IMR-90 (cell line): ENCODE data around the gene UBE3C. TPM values are rescaled to one million over a fixed set of nuclear protein-coding genes. Genes with fewer than 3 reads are reported as not detected.

Experiments
- ATAC-seq: fragments of 200-7000 bp; cut with Tn5 transposase; 2 replicates; pipeline ENCODE4 v1.9.1; 2020; ENCODE audit warnings: low read depth, mild to moderate bottlenecking, moderate library complexity
- BruUV-seq: library from RNA; stranded (reverse); fragments of 400-500 nt; replicated peaks from 2 replicates; lab custom pipeline; 2021; lab: Mats Ljungman, UMichigan
- CTCF ChIA-PET: fragments of 300-600 bp; formaldehyde crosslinking; extraction: SDS; loops from one replicate; lab custom pipeline; 2021; ENCODE audit warnings: antibody characterized with exemption; lab: Yijun Ruan, JAX
- POLR2A ChIA-PET: fragments of 300-600 bp; sonication (Branson Sonifier 250); formaldehyde crosslinking; loops from one replicate; lab custom pipeline; 2022; ENCODE audit warnings: antibody characterized with exemption; ENCODE audit not compliant: unreplicated experiment; lab: Charles Lee
- DNase-seq: peaks from one replicate; pipeline ENCODE4 v3.0.0; 2013
- H2AFZ ChIP-seq: replicated peaks from 2 replicates; pipeline ENCODE3; 2013; ENCODE audit warnings: low read length, mild to moderate bottlenecking; ENCODE audit not compliant: poor library complexity
- H2AK5ac ChIP-seq: 2 replicates; pipeline ENCODE4 v1.6.1; 2013; ENCODE audit warnings: low read depth, low read length, inconsistent platforms
- H2AK9ac ChIP-seq: replicated peaks from 2 replicates; pipeline ENCODE3; 2013; ENCODE audit warnings: mild to moderate bottlenecking, low read depth, low read length, moderate library complexity; ENCODE audit not compliant: poor library complexity
- H2BK120ac ChIP-seq: 2 replicates; pipeline ENCODE4 v1.6.1; 2013; ENCODE audit warnings: low read depth, low read length, inconsistent platforms
- H2BK15ac ChIP-seq: 3 replicates; pipeline ENCODE4 v1.6.1; 2013; ENCODE audit warnings: low read depth, low read length, inconsistent platforms
- H2BK20ac ChIP-seq: 2 replicates; pipeline ENCODE4 v1.6.1; 2013; ENCODE audit warnings: low read depth, mild to moderate bottlenecking, inconsistent platforms, low read length, moderate library complexity
- H2BK5ac ChIP-seq: 2 replicates; pipeline ENCODE4 v1.6.1; 2013; ENCODE audit warnings: mild to moderate bottlenecking, low read depth, low read length, inconsistent platforms; ENCODE audit not compliant: poor library complexity, severe bottlenecking
- H3K14ac ChIP-seq: replicated peaks from 2 replicates; pipeline ENCODE4 v1.6.1; 2013; ENCODE audit warnings: low read depth, low read length, inconsistent platforms
- H3K18ac ChIP-seq: 2 replicates; pipeline ENCODE4 v1.6.1; 2013; ENCODE audit warnings: low read depth, low read length, control low read depth
- H3K23ac ChIP-seq: 2 replicates; pipeline ENCODE4 v1.6.1; 2013; ENCODE audit warnings: low read depth, low read length, inconsistent platforms
- H3K27ac ChIP-seq: 2 replicates; pipeline ENCODE4 v1.5.1; 2013; ENCODE audit warnings: mild to moderate bottlenecking, control low read depth, low read length; ENCODE audit not compliant: insufficient read depth
- H3K27me3 ChIP-seq: 2 replicates; pipeline ENCODE4 v1.6.1; 2013; ENCODE audit warnings: low read length; ENCODE audit not compliant: control insufficient read depth, insufficient read depth
- H3K36me3 ChIP-seq: 2 replicates; pipeline ENCODE4 v1.6.1; 2013; ENCODE audit warnings: low read length, mixed read lengths; ENCODE audit not compliant: control insufficient read depth, insufficient read depth
- H3K4ac ChIP-seq: 2 replicates; pipeline ENCODE4 v1.6.1; 2013; ENCODE audit warnings: low read depth, low read length, inconsistent platforms
- H3K4me1 ChIP-seq: 2 replicates; pipeline ENCODE4 v1.6.1; 2013; ENCODE audit warnings: low read length, mixed read lengths; ENCODE audit not compliant: control insufficient read depth, insufficient read depth
- H3K4me2 ChIP-seq: 2 replicates; pipeline ENCODE4 v1.6.1; 2013; ENCODE audit warnings: low read depth, mild to moderate bottlenecking, control low read depth, low read length, moderate library complexity
- H3K4me3 ChIP-seq: 2 replicates; pipeline ENCODE4 v1.5.1; 2013; ENCODE audit warnings: low read depth, mild to moderate bottlenecking, control low read depth, low read length, moderate library complexity; ENCODE audit not compliant: insufficient read depth
- H3K56ac ChIP-seq: 2 replicates; pipeline ENCODE4 v1.6.1; 2013; ENCODE audit warnings: low read length, inconsistent platforms; ENCODE audit not compliant: insufficient read depth; ENCODE audit errors: extremely low read depth
- H3K79me1 ChIP-seq, 2 experiments: 2 replicates each; pipeline ENCODE4 v1.6.1; 2013; ENCODE audit warnings: low read length in 2 of 2, inconsistent platforms in 1 of 2, low read depth in 1 of 2
- H3K9ac ChIP-seq: 2 replicates; pipeline ENCODE4 v1.6.1; 2013; ENCODE audit warnings: low read depth, low read length, control low read depth
- H3K9me1 ChIP-seq: 2 replicates; pipeline ENCODE4 v1.6.1; 2013; ENCODE audit warnings: low read length, inconsistent platforms; ENCODE audit not compliant: insufficient read depth
- H3K9me3 ChIP-seq: 2 replicates; pipeline ENCODE4 v1.6.1; 2013; ENCODE audit warnings: low read length; ENCODE audit not compliant: control insufficient read depth, insufficient read depth
- H4K20me1 ChIP-seq: 2 replicates; pipeline ENCODE4 v1.6.1; 2013; ENCODE audit warnings: low read length, inconsistent platforms; ENCODE audit not compliant: insufficient read depth
- H4K5ac ChIP-seq: 2 replicates; pipeline ENCODE4 v1.6.1; 2013; ENCODE audit warnings: mild to moderate bottlenecking, low read depth, low read length, control low read depth
- H4K8ac ChIP-seq, 2 experiments: 2 replicates each; pipeline ENCODE4 v1.6.1; 2013; ENCODE audit warnings: low read depth in 2 of 2, low read length in 2 of 2, control low read depth in 1 of 2, inconsistent platforms in 1 of 2
- H4K91ac ChIP-seq: 2 replicates; pipeline ENCODE4 v1.6.1; 2013; ENCODE audit warnings: low read depth, low read length, inconsistent platforms; ENCODE audit not compliant: insufficient read depth
- NFE2L2 ChIP-seq: fragments of 150-350 bp; IDR thresholded peaks from 2 replicates; pipeline ENCODE4 v1.6.1; 2016; ENCODE audit warnings: low read depth, mild to moderate bottlenecking, low read length
- RAD21 ChIP-seq: IDR thresholded peaks from 2 replicates; pipeline ENCODE4 v1.6.1; 2012; ENCODE audit warnings: low read length, improper control_type of control experiment
- WGBS, 2 experiments: methylation state at CpG; one replicate each; pipeline versions ENCODE4 v1.1.5 to v1.1.7; 2013; ENCODE audit warnings: missing lambda C conversion rate in 2 of 2; ENCODE audit not compliant: insufficient read length in 1 of 2; ENCODE audit errors: extremely low coverage in 2 of 2; 5-methylcytosine and 5-hydroxymethylcytosine counted together
- dilution Hi-C: fragments of 300-500 bp; cut with HindIII; formaldehyde crosslinking; loops from one replicate; pipeline ENCODE4 v1.14.3; 2018; ENCODE audit warnings: low sequenced_read_pairs; ENCODE audit not compliant: unreplicated experiment
- in situ Hi-C: fragments of 300-500 bp; cut with MboI; formaldehyde crosslinking; loops from 3 replicates; pipeline ENCODE4 v1.14.3; 2019; ENCODE audit warnings: low sequenced_read_pairs, inconsistent platforms, mixed read lengths
- intact Hi-C: fragments of 100-400 bp; cut with micrococcal nuclease; formaldehyde crosslinking; loops from 2 replicates; pipeline ENCODE4 v1.10.0; 2022
- polyA plus RNA-seq, 3 experiments: library from polyadenylated mRNA; depleted of rRNA; stranded (reverse); fragments of >200 nt; gene quantifications; 2 replicates each; pipeline ENCODE4 v1.2.3, GENCODE V29; 2012; ENCODE audit warnings: low replicate concordance in 1 of 3
- total RNA-seq: library from RNA; depleted of rRNA; stranded (reverse); fragments of >200 nt; gene quantifications from 2 replicates; pipeline ENCODE4 v1.2.3, GENCODE V29; 2012

UBE3C gene
- total and polyA plus RNA-seq, 2 of the 4 experiments (the other 2 are of a cell fraction), result 43.0 to 60.6 TPM

- Histone ChIP-seq H2BK15ac (no peak overlapping the region), H3K27ac (no peak overlapping the region), H2AK9ac (no peak overlapping the region), H2BK5ac (no peak overlapping the region), H3K4ac (no peak overlapping the region), H3K4me1 (no peaks in the 10 kb centered on the region), H3K79me1 (peaks cover 7 to 27% of the 10 kb centered on the region in 2 experiments; a peak in 3 of 4 replicates), H3K4me2 (no peak overlapping the region), H3K23ac (peak overlapping the region; percentile 48; the same call in 1 of the 2 replicates), H3K56ac (no peak overlapping the region), H2AFZ (no peak overlapping the region), H4K91ac (no peak overlapping the region), H4K8ac (no peak overlapping the region), H3K4me3 (no peak overlapping the region), H4K20me1 (peaks cover 7% of the 10 kb centered on the region; the same call in 1 of the 2 replicates), H3K14ac (0 out of 2 replicates have a peak overlapping the region, but pooled peaks have one; percentile 23), H3K27me3 (no peaks in the 10 kb centered on the region), H3K9me3 (no peaks in the 10 kb centered on the region), H2AK5ac (no peak overlapping the region), H3K36me3 (peaks cover 14% of the 10 kb centered on the region), H2BK120ac (no peak overlapping the region), H3K18ac (no peak overlapping the region), H3K9ac (no peak overlapping the region), H2BK20ac (no peak overlapping the region), H4K5ac (no peak overlapping the region), H3K9me1 (no peaks in the 10 kb centered on the region)
- in situ Hi-C loops (no loop called here), intact Hi-C loops (no loop called here), dilution Hi-C loops (no loop called here)
- ATAC-seq (no peak), DNase-seq (no peak)
- CTCF ChIA-PET, result no interaction called here
- TF ChIP-seq NFE2L2 (no peak), RAD21 (no peak)
- no CpG with 5 or more reads among the region's 5 CpGs for WGBS, 2 experiments
- POLR2A ChIA-PET, result no interaction called here
- BruUV-seq, result no TSS peak
Observed at GRCh38 chr7:157210682-157211081, 72.0 kb downstream of the UBE3C start.
